ENCODE results near the gene CEP72. TPM values are rescaled to one million over a fixed set of nuclear protein-coding genes. Genes with fewer than 3 reads are reported as not detected.

The CEP72 gene
- total and polyA plus RNA-seq, 2 experiments from 2014 or later, result 3.2 to 4.2 TPM

DNA sequence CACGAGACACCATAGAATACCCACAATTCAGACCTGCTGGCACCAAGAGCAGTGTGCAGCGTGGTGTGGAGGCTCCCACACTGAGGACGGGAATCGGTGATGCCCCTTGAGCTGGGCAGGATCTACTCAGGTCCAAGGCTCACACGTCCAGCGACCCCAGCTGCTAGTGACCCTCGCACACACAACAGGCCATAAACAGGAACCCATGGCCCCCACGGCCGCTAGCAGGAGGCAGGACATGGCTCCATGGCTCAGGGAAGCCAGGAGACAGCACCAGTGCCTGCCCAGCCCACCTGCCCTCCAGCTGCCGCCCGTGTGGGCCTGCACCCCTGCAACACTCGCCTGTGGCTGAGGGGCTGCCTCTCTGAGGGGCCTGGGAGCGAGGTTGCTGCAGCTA, 44.5 kb upstream of the CEP72 start:
- WGBS (ENCODE audit: low lambda C conversion rate, missing lambda C conversion rate), result 92% methylated on average over 13 of the region's 13 CpGs
- TF ChIP-seq EZH2phosphoT487 (IDR thresholded peaks at IDR 0.05; ENCODE audit: low read depth, severe bottlenecking, unreplicated experiment), result no peak
- TF ChIP-seq, protein P1, sequence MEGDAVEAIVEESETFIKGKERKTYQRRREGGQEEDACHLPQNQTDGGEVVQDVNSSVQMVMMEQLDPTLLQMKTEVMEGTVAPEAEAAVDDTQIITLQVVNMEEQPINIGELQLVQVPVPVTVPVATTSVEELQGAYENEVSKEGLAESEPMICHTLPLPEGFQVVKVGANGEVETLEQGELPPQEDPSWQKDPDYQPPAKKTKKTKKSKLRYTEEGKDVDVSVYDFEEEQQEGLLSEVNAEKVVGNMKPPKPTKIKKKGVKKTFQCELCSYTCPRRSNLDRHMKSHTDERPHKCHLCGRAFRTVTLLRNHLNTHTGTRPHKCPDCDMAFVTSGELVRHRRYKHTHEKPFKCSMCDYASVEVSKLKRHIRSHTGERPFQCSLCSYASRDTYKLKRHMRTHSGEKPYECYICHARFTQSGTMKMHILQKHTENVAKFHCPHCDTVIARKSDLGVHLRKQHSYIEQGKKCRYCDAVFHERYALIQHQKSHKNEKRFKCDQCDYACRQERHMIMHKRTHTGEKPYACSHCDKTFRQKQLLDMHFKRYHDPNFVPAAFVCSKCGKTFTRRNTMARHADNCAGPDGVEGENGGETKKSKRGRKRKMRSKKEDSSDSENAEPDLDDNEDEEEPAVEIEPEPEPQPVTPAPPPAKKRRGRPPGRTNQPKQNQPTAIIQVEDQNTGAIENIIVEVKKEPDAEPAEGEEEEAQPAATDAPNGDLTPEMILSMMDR (IDR thresholded peaks at IDR 0.05; ENCODE audit: poor library complexity), result no peak
- no peak for TF ChIP-seq EZH2 (IDR thresholded peaks at IDR 0.05; ENCODE audit: borderline replicate concordance)
- Histone ChIP-seq H3K36me3 (replicated peaks; ENCODE audit: insufficient read depth, low read depth) (no peaks in the 10 kb centered on the region), H3K4me3 (no peak overlapping the region), H3K4me2 (no peak overlapping the region), H3K27me3 (no peaks in the 10 kb centered on the region), H4K20me1 (ENCODE audit: insufficient read depth, poor library complexity, severe bottlenecking) (no peaks in the 10 kb centered on the region), H3K9me2 (replicated peaks; ENCODE audit: insufficient read depth) (no peaks in the 10 kb centered on the region), H3K27ac (no peak overlapping the region), H3K79me2 (no peaks in the 10 kb centered on the region), H3K9me3 (ENCODE audit: low read depth) (no peaks in the 10 kb centered on the region), H3K4me1 (ENCODE audit: insufficient read depth) (peaks cover 6% of the 10 kb centered on the region), H2AFZ (no peak overlapping the region)
- DNase-seq (ENCODE audit: low spot score), result no peak

DNA sequence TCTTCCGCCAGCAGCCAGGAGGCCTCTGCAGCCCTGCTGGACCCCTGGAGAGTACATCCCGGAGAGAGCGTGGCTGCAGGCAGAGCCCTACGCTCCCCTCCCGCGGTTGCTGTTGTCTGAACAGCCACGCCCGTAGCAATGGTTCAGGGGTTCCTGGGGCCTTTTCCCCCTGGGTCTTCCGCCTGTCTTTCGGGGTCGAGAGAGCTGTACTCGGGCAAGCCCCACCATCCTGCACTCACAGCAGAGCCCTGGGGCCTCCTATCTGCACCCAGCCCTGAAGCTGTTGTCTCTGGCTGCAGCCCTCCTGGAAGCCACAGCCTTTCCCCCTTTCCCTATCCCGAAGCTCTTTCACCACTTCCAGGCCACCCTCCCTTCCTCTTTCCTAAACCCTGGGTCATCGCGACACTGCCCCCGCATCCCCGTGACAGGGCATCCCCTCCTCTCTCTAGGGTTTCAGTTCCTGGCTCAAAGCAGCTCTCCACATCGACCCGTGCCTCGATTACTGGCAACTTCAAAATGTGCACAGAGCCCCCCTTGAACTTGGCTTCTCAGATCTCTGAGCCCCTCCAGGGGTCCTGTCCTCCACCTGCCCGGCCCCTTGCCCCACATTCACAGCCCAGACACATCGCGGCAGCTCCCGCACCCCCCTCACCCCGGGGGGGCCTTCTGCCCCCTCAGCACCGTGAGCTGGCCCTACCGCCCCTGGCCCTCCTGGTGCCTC, 43.9 kb upstream of the CEP72 start:
- H3K36me3 ChIP-seq (replicated peaks; ENCODE audit: insufficient read depth, low read depth), result no peaks in the 10 kb centered on the region
- no peaks in the 10 kb centered on the region for H3K27me3 ChIP-seq
- H3K9me2 ChIP-seq (replicated peaks; ENCODE audit: insufficient read depth), result no peaks in the 10 kb centered on the region
- peaks cover 10% of the 10 kb centered on the region for H3K4me1 ChIP-seq (ENCODE audit: insufficient read depth)
- H4K20me1 ChIP-seq (ENCODE audit: insufficient read depth, poor library complexity, severe bottlenecking), result no peaks in the 10 kb centered on the region
- H3K4me2 ChIP-seq, result no peak overlapping the region
- H3K27ac ChIP-seq, result no peak overlapping the region
- H3K9me3 ChIP-seq (ENCODE audit: low read depth), result no peaks in the 10 kb centered on the region
- no peaks in the 10 kb centered on the region for H3K79me2 ChIP-seq
- no peak for TF ChIP-seq EZH2phosphoT487 (IDR thresholded peaks at IDR 0.05; ENCODE audit: low read depth, severe bottlenecking, unreplicated experiment)
- TF ChIP-seq EZH2 (IDR thresholded peaks at IDR 0.05; ENCODE audit: borderline replicate concordance), result no peak
- TF ChIP-seq, protein P1 (IDR thresholded peaks at IDR 0.05; ENCODE audit: poor library complexity), result no peak
- whole genome bisulfite sequencing (ENCODE audit: low lambda C conversion rate, missing lambda C conversion rate), result 90% methylated on average over 22 of the region's 27 CpGs
- H2AFZ ChIP-seq, result no peak overlapping the region
- no peak for DNase-seq (ENCODE audit: low spot score)
- no peak overlapping the region for H3K4me3 ChIP-seq

DNA sequence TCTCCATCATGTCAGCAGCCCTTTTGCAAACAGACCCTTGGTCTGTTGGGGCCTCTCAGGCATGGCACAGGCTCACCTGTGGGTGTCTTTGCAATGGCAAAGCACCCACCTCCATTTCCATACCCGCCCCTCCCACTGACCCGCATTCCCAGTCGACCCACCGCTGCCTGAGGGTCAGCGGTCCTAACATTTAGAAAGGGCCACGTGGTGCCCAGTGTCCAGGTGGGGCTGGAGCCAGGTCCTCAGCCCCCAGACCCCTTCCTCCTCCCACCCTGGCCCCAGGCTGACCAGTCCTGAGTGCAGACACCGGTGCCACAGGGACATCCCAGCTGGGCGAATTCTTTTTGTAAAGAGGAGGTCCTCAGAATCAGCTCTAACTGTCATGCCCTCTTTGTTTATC, 43.3 kb upstream of the CEP72 start:
- Histone ChIP-seq H3K27me3 (no peaks in the 10 kb centered on the region), H2AFZ (no peak overlapping the region), H3K36me3 (replicated peaks; ENCODE audit: insufficient read depth, low read depth) (no peaks in the 10 kb centered on the region), H3K27ac (no peak overlapping the region), H3K4me2 (no peak overlapping the region), H3K4me1 (ENCODE audit: insufficient read depth) (peaks cover 16% of the 10 kb centered on the region), H3K4me3 (no peak overlapping the region), H3K9me3 (ENCODE audit: low read depth) (no peaks in the 10 kb centered on the region), H3K79me2 (no peaks in the 10 kb centered on the region), H3K9me2 (replicated peaks; ENCODE audit: insufficient read depth) (no peaks in the 10 kb centered on the region), H4K20me1 (ENCODE audit: insufficient read depth, poor library complexity, severe bottlenecking) (no peaks in the 10 kb centered on the region)
- 92% methylated on average over 8 of the region's 8 CpGs for WGBS (ENCODE audit: low lambda C conversion rate, missing lambda C conversion rate)
- TF ChIP-seq EZH2 (IDR thresholded peaks at IDR 0.05; ENCODE audit: borderline replicate concordance) (no peak), EZH2phosphoT487 (IDR thresholded peaks at IDR 0.05; ENCODE audit: low read depth, severe bottlenecking, unreplicated experiment) (no peak)
- TF ChIP-seq, protein P1 (IDR thresholded peaks at IDR 0.05; ENCODE audit: poor library complexity), result no peak
- no peak for DNase-seq (ENCODE audit: low spot score)

Data from hepatocyte (in vitro differentiated cells).